Adrenal gland (tissue), 5 donors: ENCODE results near the gene PRPF39.
A peak's percentile ranks its signal among the peaks of the same experiment; 100 is the strongest.

ENCODE experiments used
- CTCF ChIP-seq, 6 experiments: fragments of 450-650 bp in 4 of 6; fragments of 200-600 bp in 2 of 6; sonication (generic) in 1 of 6; IDR thresholded peaks; 1 replicate in 5 of 6; 2 replicates in 1 of 6; pipeline versions ENCODE4 v1.5.1 to v1.8.0; 2016 to 2021; ENCODE audit warnings: antibody characterized with exemption in 6 of 6, mild to moderate bottlenecking in 2 of 6, moderate library complexity in 1 of 6
- POLR2A ChIP-seq, 2 donors: fragments of 450-650 bp; IDR thresholded peaks; one replicate each; pipeline ENCODE4 v1.6.1; 2017; ENCODE audit warnings: antibody characterized with exemption in 2 of 2, mild to moderate bottlenecking in 2 of 2, moderate library complexity in 1 of 2
- donor health status: DM: no; HTN: no; CAD: no.

- TF ChIP-seq CTCF (IDR thresholded peaks at IDR 0.05) (peak in 1 of 6 experiments; percentile 7), POLR2A (IDR thresholded peaks at IDR 0.05) (peak; percentile 80 to 91)
These were observed 50.4 kb downstream of the PRPF39 start, which contains the start of gene FKBP3 for GRCh38 chr14:45134051-45134958.
